GM12865 (cell line): Measurements from ENCODE around the gene PIAS3.
"Not testable (repeated sequence)": the region's sequence is repeated elsewhere in the genome, so short reads cannot be mapped to it uniquely, and the experiment has no call there.

ENCODE experiments used
- DNase-seq: peaks from one replicate; pipeline ENCODE4 v3.0.0; 2010; ENCODE audit warnings: low read depth
- H3K4me3 ChIP-seq: 2 replicates; pipeline ENCODE4 v1.5.1; 2011; ENCODE audit warnings: mild to moderate bottlenecking, low read depth, low read length, control low read depth
- CTCF ChIP-seq: IDR thresholded peaks from 2 replicates; pipeline ENCODE4 v1.5.1; 2011; ENCODE audit warnings: low read length, control low read depth, low read depth, inconsistent platforms; ENCODE audit not compliant: insufficient read depth; ENCODE audit errors: missing control alignments

The PIAS3 gene

GRCh38 chr1:145845514-145846161 is 13.2 kb downstream of the PIAS3 start, which contains the start of gene NUDT17:
Gene NUDT17, plus strand, starts transcription at chr1:145845630. Its CDS starts 11 bp downstream, at chr1:145845641.
- H3K4me3 ChIP-seq, result peak within 1 kb of the TSS; percentile 65

GRCh38 chr1:145845144-145845513 is 13.8 kb downstream of the PIAS3 start:
- DNase-seq, result peak; percentile 74

More at GRCh38 chr1:145845514-145846161, 13.2 kb downstream of the PIAS3 start, which contains the start of gene NUDT17:
- peak; percentile 85 for DNase-seq
- peak; percentile 95 for TF ChIP-seq CTCF

GRCh38 chr1:145843031-145843430 is 15.8 kb downstream of the PIAS3 start:
- no peak for TF ChIP-seq CTCF
- DNase-seq, result no peak
- no peak overlapping the region for H3K4me3 ChIP-seq

More at GRCh38 chr1:145845144-145845513, 13.8 kb downstream of the PIAS3 start:
- H3K4me3 ChIP-seq, result peak overlapping the region; percentile 65
- no peak for TF ChIP-seq CTCF

GRCh38 chr1:145837656-145838055 is 21.2 kb downstream of the PIAS3 start:
- H3K4me3 ChIP-seq, result no peak overlapping the region
- TF ChIP-seq CTCF, result no peak
- no peak for DNase-seq

GRCh38 chr1:145830810-145831209 is 28.1 kb downstream of the PIAS3 start:
- not testable (repeated sequence) for DNase-seq, H3K4me3 ChIP-seq

GRCh38 chr1:145828367-145829026 is 30.4 kb downstream of the PIAS3 start:
- peak; percentile 38 for DNase-seq
- H3K4me3 ChIP-seq, result no peak overlapping the region
- no peak for TF ChIP-seq CTCF

GRCh38 chr1:145827966-145828365 is 30.9 kb downstream of the PIAS3 start:
- TF ChIP-seq CTCF, result no peak
- H3K4me3 ChIP-seq, result no peak overlapping the region
- no peak for DNase-seq
